SH-SY5Y (cell line): ENCODE results near the gene USPL1.

Source experiments
- GATA2 ChIP-seq: IDR thresholded peaks from 2 replicates; pipeline ENCODE4 v1.6.1; 2011; ENCODE audit warnings: mild to moderate bottlenecking, low read depth, low read length
- GATA3 ChIP-seq: IDR thresholded peaks from 2 replicates; pipeline ENCODE4 v1.6.1; 2011; ENCODE audit warnings: low read depth, mild to moderate bottlenecking, low read length, moderate library complexity

DNA sequence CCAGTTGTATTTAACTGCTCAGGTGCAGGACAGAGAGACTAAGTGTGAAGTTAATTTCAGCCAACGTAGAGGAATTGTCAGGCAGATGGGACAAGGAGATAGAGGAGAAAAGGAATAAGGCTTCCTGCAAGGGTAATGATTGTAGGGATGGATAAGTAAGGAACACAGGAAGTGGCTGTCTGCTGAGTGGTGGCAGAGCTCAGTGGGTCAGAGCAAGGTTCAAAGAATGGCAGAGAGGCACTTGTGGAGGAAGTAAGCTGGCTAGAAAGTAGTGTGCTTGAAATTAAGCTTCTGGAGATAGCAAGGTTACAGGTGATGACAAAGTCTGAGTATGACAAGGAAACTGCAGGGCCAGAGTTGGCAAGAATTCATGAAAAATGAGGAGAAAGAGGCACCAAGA is 47.9 kb downstream of the USPL1 start:
- TF ChIP-seq GATA3 (no peak), GATA2 (no peak)
